Right lobe of liver (tissue), 4 donors: Measurements from ENCODE around the gene ABHD12.

Experiments used
- CTCF ChIP-seq, 4 donors: fragments of 200-600 bp in 3 of 4; fragments of 450-650 bp in 1 of 4; IDR thresholded peaks; one replicate each; pipeline versions ENCODE4 v1.5.1 to v1.8.0; 2016 to 2022; ENCODE audit warnings: antibody characterized with exemption in 4 of 4, mild to moderate bottlenecking in 2 of 4
- POLR2A ChIP-seq: fragments of 450-650 bp; IDR thresholded peaks from one replicate; pipeline ENCODE4 v1.6.1; 2017; ENCODE audit warnings: antibody characterized with exemption, mild to moderate bottlenecking
- donor health status: DM: no; HTN: no; CAD: no.
- donor health status: DM: no; HTN: no; CAD: no.
- donor health status: DM: no; HTN: yes; CAD: no.

GRCh38 chr20:25408170-25408547 is 17.5 kb upstream of the ABHD12 start:
- TF ChIP-seq CTCF (IDR thresholded peaks at IDR 0.05), result no peak
- TF ChIP-seq POLR2A, result no peak
